HCT116 (cell line): ENCODE measurements around the gene CDCA7.

ENCODE experiments used
- ATF3 ChIP-seq: IDR thresholded peaks from 2 replicates; pipeline ENCODE4 v1.6.1; 2012
- CEBPB ChIP-seq: IDR thresholded peaks from 2 replicates; pipeline ENCODE4 v1.6.1; 2012; ENCODE audit warnings: low read depth
- CTCF ChIP-seq, 3 experiments: fragments of 200-600 bp in 1 of 3; sonication (generic) in 1 of 3; IDR thresholded peaks in 2 of 3; conservative IDR thresholded peaks in 1 of 3; 2 replicates each; pipeline ENCODE4 v1.5.1; 2012 to 2017; ENCODE audit warnings: low read depth in 2 of 3, low read length in 2 of 3, antibody characterized with exemption in 1 of 3, borderline replicate concordance in 1 of 3, control low read depth in 1 of 3, mild to moderate bottlenecking in 1 of 3, mixed read lengths in 1 of 3, mixed run types in 1 of 3, moderate library complexity in 1 of 3; ENCODE audit not compliant: insufficient read depth in 1 of 3
- EZH2phosphoT487 ChIP-seq: fragments of 200-600 bp; IDR thresholded peaks from 2 replicates; pipeline ENCODE4 v1.6.1; 2018; ENCODE audit warnings: antibody characterized with exemption, borderline replicate concordance
- POLR2A ChIP-seq: IDR thresholded peaks from 2 replicates; pipeline ENCODE4 v1.7.0; 2011; ENCODE audit warnings: borderline replicate concordance; ENCODE audit not compliant: insufficient read depth, insufficient read length; ENCODE audit errors: extremely low read depth
- POLR2AphosphoS5 ChIP-seq: IDR thresholded peaks from 2 replicates; pipeline ENCODE4 v1.6.1; 2011; ENCODE audit warnings: mild to moderate bottlenecking, low read depth, low read length, moderate library complexity
- SIN3A ChIP-seq: IDR thresholded peaks from 2 replicates; pipeline ENCODE4 v1.6.1; 2012; ENCODE audit warnings: low read depth
- TCF7L2 ChIP-seq: IDR thresholded peaks from 2 replicates; pipeline ENCODE4 v1.7.0; 2011; ENCODE audit warnings: borderline replicate concordance, inconsistent platforms; ENCODE audit not compliant: insufficient read depth, insufficient read length; ENCODE audit errors: extremely low read depth
- YY1 ChIP-seq: IDR thresholded peaks from 2 replicates; pipeline ENCODE4 v1.6.1; 2011; ENCODE audit warnings: low read length, low read depth, moderate library complexity, mild to moderate bottlenecking; ENCODE audit not compliant: insufficient replicate concordance; ENCODE audit errors: extremely low read depth
- ZBTB33 ChIP-seq: IDR thresholded peaks from 2 replicates; pipeline ENCODE4 v1.6.1; 2011; ENCODE audit warnings: mild to moderate bottlenecking, low read length, moderate library complexity; ENCODE audit not compliant: insufficient replicate concordance; ENCODE audit errors: extremely low read depth

- TF ChIP-seq CTCF (IDR thresholded peaks at IDR 0.05 in 2 of 3, conservative IDR thresholded peaks at IDR 0.05 in 1 of 3; ENCODE audit: borderline replicate concordance in 1 of 3, insufficient read depth in 1 of 3, low read depth in 2 of 3, low read length in 2 of 3) (no peak), YY1 (no peak), POLR2AphosphoS5 (no peak), ZBTB33 (no peak), EZH2phosphoT487 (no peak), SIN3A (no peak), ATF3 (no peak), TCF7L2 (no peak), CEBPB (no peak), POLR2A (no peak)
These were observed 14.9 kb upstream of the CDCA7 start for GRCh38 chr2:173339807-173340206.
